H1 (cell line): ENCODE measurements around the gene TOP2A. TPM values are rescaled to one million over a fixed set of nuclear protein-coding genes. Genes with fewer than 3 reads are reported as not detected.

ENCODE experiments used
- CTCF ChIA-PET: fragments of 300-600 bp; sonication (Branson Sonifier 250); formaldehyde crosslinking; loops from one replicate; lab custom pipeline; 2021; ENCODE audit not compliant: partially characterized antibody; lab: Charles Lee
- POLR2A ChIA-PET: fragments of 300-600 bp; sonication (Branson Sonifier 250); formaldehyde crosslinking; loops from one replicate; lab custom pipeline; 2021; ENCODE audit warnings: inconsistent platforms; ENCODE audit not compliant: partially characterized antibody; lab: Charles Lee
- DNase-seq, 2 experiments: peaks; one replicate each; pipeline versions ENCODE4 v3.0.0 to v3.0.0-alpha.2; 2010 to 2022; ENCODE audit warnings: low spot score in 2 of 2, low read depth in 1 of 2, mixed read lengths in 1 of 2
- FAIRE-seq: peaks from 2 replicates; lab custom pipeline; 2011; peaks lifted over from hg19 to GRCh38; lab: Jason Lieb, UNC
- H2AFZ ChIP-seq: 2 replicates; pipeline ENCODE4 v1.8.1; 2012; ENCODE audit warnings: low read length, inconsistent platforms
- H2AK5ac ChIP-seq: 2 replicates; pipeline ENCODE4 v1.6.1; 2013; ENCODE audit warnings: low read depth, low read length
- H2BK120ac ChIP-seq: replicated peaks from 2 replicates; pipeline ENCODE3; 2013; ENCODE audit warnings: low read depth, low read length, inconsistent platforms
- H2BK12ac ChIP-seq: 2 replicates; pipeline ENCODE4 v1.6.1; 2013; ENCODE audit warnings: low read depth, low read length
- H2BK15ac ChIP-seq: 2 replicates; pipeline ENCODE4 v1.6.1; 2013; ENCODE audit warnings: low read length
- H2BK20ac ChIP-seq: 2 replicates; pipeline ENCODE4 v1.6.1; 2013; ENCODE audit warnings: low read length
- H2BK5ac ChIP-seq: 2 replicates; pipeline ENCODE4 v1.6.1; 2013; ENCODE audit warnings: low read depth, low read length
- H3K14ac ChIP-seq: 2 replicates; pipeline ENCODE4 v1.6.1; 2013; ENCODE audit warnings: inconsistent platforms; ENCODE audit not compliant: insufficient read length
- H3K18ac ChIP-seq: 2 replicates; pipeline ENCODE4 v1.6.1; 2013; ENCODE audit warnings: low read length; ENCODE audit errors: extremely low read depth
- H3K23ac ChIP-seq: 2 replicates; pipeline ENCODE4 v1.6.1; 2013; ENCODE audit warnings: inconsistent platforms; ENCODE audit not compliant: insufficient read length
- H3K23me2 ChIP-seq: 2 replicates; pipeline ENCODE4 v1.6.1; 2013; ENCODE audit warnings: low read depth, low read length
- H3K27ac ChIP-seq: 2 replicates; pipeline ENCODE4 v1.6.1; 2011; ENCODE audit warnings: low read depth, low read length, inconsistent platforms
- H3K27me3 ChIP-seq, 4 experiments: replicated peaks in 1 of 4; 1 replicate in 1 of 4; 2 replicates in 3 of 4; pipeline versions ENCODE4 v1.6.1 to v1.8.1; 2011 to 2013; ENCODE audit warnings: low read length in 3 of 4, mild to moderate bottlenecking in 3 of 4, inconsistent platforms in 2 of 4, mixed read lengths in 2 of 4, moderate library complexity in 1 of 4; ENCODE audit not compliant: control insufficient read depth in 3 of 4, insufficient read depth in 3 of 4; ENCODE audit errors: extremely low read depth in 1 of 4
- H3K36me3 ChIP-seq, 4 experiments: 2 replicates each; pipeline versions ENCODE4 v1.6.1 to v1.8.1; 2011 to 2013; ENCODE audit warnings: mild to moderate bottlenecking in 4 of 4, low read length in 3 of 4, moderate library complexity in 2 of 4, control low read depth in 1 of 4, inconsistent platforms in 1 of 4; ENCODE audit not compliant: insufficient read depth in 4 of 4, control insufficient read depth in 2 of 4
- H3K4ac ChIP-seq: replicated peaks from 2 replicates; pipeline ENCODE3; 2013; ENCODE audit warnings: low read length, low read depth, mixed read lengths, inconsistent platforms; ENCODE audit not compliant: insufficient read length
- H3K4me1 ChIP-seq, 4 experiments: replicated peaks in 1 of 4; 1 replicate in 1 of 4; 2 replicates in 3 of 4; pipeline versions ENCODE4 v1.6.1 to v1.8.1; 2011 to 2013; ENCODE audit warnings: low read length in 3 of 4, inconsistent platforms in 2 of 4, mixed read lengths in 1 of 4; ENCODE audit not compliant: insufficient read depth in 4 of 4, control insufficient read depth in 3 of 4
- H3K4me2 ChIP-seq, 2 experiments: 2 replicates each; pipeline versions ENCODE4 v1.6.1 to v1.8.1; 2011 to 2013; ENCODE audit warnings: low read depth in 2 of 2, low read length in 2 of 2, control low read depth in 1 of 2, inconsistent platforms in 1 of 2, mild to moderate bottlenecking in 1 of 2; ENCODE audit not compliant: insufficient read depth in 1 of 2
- H3K4me3 ChIP-seq, 4 experiments: fragments of 200-600, 300-600 bp in 1 of 4; sonication (generic), shearing (Covaris generic), sonication (Bioruptor Twin) in 1 of 4; 2 replicates each; pipeline versions ENCODE4 v1.5.1 to v1.8.1; 2011 to 2016; ENCODE audit warnings: low read length in 4 of 4, low read depth in 3 of 4, control low read depth in 2 of 4, inconsistent platforms in 2 of 4, mild to moderate bottlenecking in 2 of 4, mixed read lengths in 1 of 4, moderate library complexity in 1 of 4; ENCODE audit not compliant: insufficient read depth in 2 of 4; ENCODE audit errors: extremely low read depth in 1 of 4
- H3K56ac ChIP-seq: replicated peaks from 2 replicates; pipeline ENCODE3; 2013; ENCODE audit warnings: low read depth, mild to moderate bottlenecking, mixed read lengths, low read length, inconsistent platforms; ENCODE audit not compliant: insufficient read length
- H3K79me1 ChIP-seq: 2 replicates; pipeline ENCODE4 v1.6.1; 2013; ENCODE audit warnings: low read depth, low read length, control low read depth
- H3K79me2 ChIP-seq, 2 experiments: 2 replicates each; pipeline versions ENCODE4 v1.6.1 to v1.8.1; 2012 to 2013; ENCODE audit warnings: low read length in 2 of 2, mild to moderate bottlenecking in 2 of 2, inconsistent platforms in 1 of 2; ENCODE audit not compliant: insufficient read depth in 2 of 2, control insufficient read depth in 1 of 2
- H3K9ac ChIP-seq, 4 experiments: replicated peaks in 1 of 4; 1 replicate in 1 of 4; 2 replicates in 3 of 4; pipeline versions ENCODE4 v1.6.1 to v1.8.1; 2011 to 2013; ENCODE audit warnings: low read depth in 3 of 4, low read length in 3 of 4, control low read depth in 2 of 4, mild to moderate bottlenecking in 2 of 4, moderate library complexity in 2 of 4, inconsistent platforms in 1 of 4; ENCODE audit errors: extremely low read depth in 1 of 4
- H3K9me3 ChIP-seq, 2 experiments: 2 replicates each; pipeline versions ENCODE4 v1.6.1 to v1.8.1; 2012 to 2013; ENCODE audit warnings: mild to moderate bottlenecking in 2 of 2, moderate library complexity in 2 of 2, control low read depth in 1 of 2, inconsistent platforms in 1 of 2, low read depth in 1 of 2, low read length in 1 of 2, mixed read lengths in 1 of 2; ENCODE audit not compliant: insufficient read depth in 2 of 2
- H4K20me1 ChIP-seq, 2 experiments: replicated peaks in 1 of 2; 2 replicates each; pipeline versions ENCODE3 to v1.8.1; 2011 to 2013; ENCODE audit warnings: inconsistent platforms in 2 of 2, low read length in 2 of 2, mild to moderate bottlenecking in 1 of 2; ENCODE audit not compliant: insufficient read depth in 2 of 2, control insufficient read depth in 1 of 2
- H4K5ac ChIP-seq: 2 replicates; pipeline ENCODE4 v1.6.1; 2013; ENCODE audit warnings: low read length, low read depth, mixed read lengths, inconsistent platforms; ENCODE audit not compliant: insufficient read length
- H4K8ac ChIP-seq: 2 replicates; pipeline ENCODE4 v1.8.0; 2013; ENCODE audit warnings: mild to moderate bottlenecking, moderate library complexity, low read length, inconsistent platforms; ENCODE audit not compliant: insufficient read depth; ENCODE audit errors: extremely low read depth
- H4K91ac ChIP-seq: replicated peaks from 2 replicates; pipeline ENCODE3; 2013; ENCODE audit warnings: low read length, mixed read lengths, inconsistent platforms; ENCODE audit not compliant: insufficient read length
- BCL11A ChIP-seq, 2 experiments: IDR thresholded peaks; one replicate each; pipeline ENCODE4 v1.6.1; 2011; ENCODE audit warnings: low read depth in 2 of 2, low read length in 2 of 2, mild to moderate bottlenecking in 2 of 2
- EZH2 ChIP-seq: fragments of 200-600 bp; sonication (generic); IDR thresholded peaks from 2 replicates; pipeline ENCODE4 v1.7.1; 2012; ENCODE audit warnings: low read depth, mild to moderate bottlenecking, moderate library complexity, low read length, inconsistent platforms; ENCODE audit not compliant: severe bottlenecking
- JUND ChIP-seq: IDR thresholded peaks from 2 replicates; pipeline ENCODE4 v1.6.1; 2011; ENCODE audit warnings: mild to moderate bottlenecking, improper control_type of control experiment, low read length
- KDM1A ChIP-seq: fragments of 200-600, 300-600 bp; sonication (generic); IDR thresholded peaks from 2 replicates; pipeline ENCODE4 v1.7.1; 2016; ENCODE audit warnings: mild to moderate bottlenecking, low read length, borderline replicate concordance
- POU5F1 ChIP-seq: IDR thresholded peaks from 2 replicates; pipeline ENCODE4 v1.6.1; 2011; ENCODE audit warnings: low read depth, mild to moderate bottlenecking, low read length, moderate library complexity
- SAP30 ChIP-seq: fragments of 300-600 bp; sonication (generic); IDR thresholded peaks from 2 replicates; pipeline ENCODE4 v1.7.1; 2012; ENCODE audit warnings: low read length, moderate library complexity, mild to moderate bottlenecking, inconsistent platforms; ENCODE audit not compliant: insufficient read depth, insufficient replicate concordance
- SIX5 ChIP-seq: IDR thresholded peaks from 2 replicates; pipeline ENCODE4 v1.6.1; 2011; ENCODE audit warnings: mild to moderate bottlenecking, low read depth, low read length
- SP1 ChIP-seq: IDR thresholded peaks from 2 replicates; pipeline ENCODE4 v1.6.1; 2011; ENCODE audit warnings: low read depth, low read length
- SP2 ChIP-seq: IDR thresholded peaks from 2 replicates; pipeline ENCODE4 v1.6.1; 2012; ENCODE audit warnings: mild to moderate bottlenecking, low read length, inconsistent platforms
- SP4 ChIP-seq: IDR thresholded peaks from 2 replicates; pipeline ENCODE4 v1.6.1; 2012; ENCODE audit warnings: low read length, inconsistent platforms
- YY1 ChIP-seq: IDR thresholded peaks from 2 replicates; pipeline ENCODE4 v1.6.1; 2011; ENCODE audit warnings: low read depth, mild to moderate bottlenecking, low read length
- WGBS, 2 experiments: shearing (Covaris generic) in 1 of 2; methylation state at CpG; one replicate each; pipeline versions ENCODE4 v1.1.6 to v1.1.7; 2013 to 2015; ENCODE audit warnings: low lambda C conversion rate in 2 of 2, mixed read lengths in 2 of 2, inconsistent platforms in 1 of 2, low coverage in 1 of 2, missing lambda C conversion rate in 1 of 2; ENCODE audit not compliant: insufficient replicate concordance in 2 of 2, insufficient coverage in 1 of 2, insufficient read length in 1 of 2; ENCODE audit errors: extremely low coverage in 1 of 2, missing lambda C conversion rate in 1 of 2; 5-methylcytosine and 5-hydroxymethylcytosine counted together
- polyA plus RNA-seq, 7 experiments: library from polyadenylated mRNA; depleted of rRNA in 3 of 7; stranded (reverse) in 5 of 7; unstranded in 2 of 7; fragments of >200 nt in 5 of 7; fragments of 200-250 nt in 2 of 7; gene quantifications; 1 replicate in 5 of 7; 2 replicates in 1 of 7; 4 replicates in 1 of 7; pipeline versions ENCODE4 v1.2.1 to v1.2.3, GENCODE V29; 2011 to 2013; ENCODE audit warnings: missing spikeins in 2 of 7, mixed read lengths in 2 of 7
- total RNA-seq: library from RNA; stranded (reverse); fragmentation: NEBNext Ultra II Directional; extraction: Animal tissue kit (Norgen Biotek cat#: 25700); gene quantifications from 2 replicates; pipeline ENCODE4 v1.2.1, GENCODE V29; 2021
- TF ChIP-seq, protein P1 (sequence below): IDR thresholded peaks from 2 replicates; pipeline ENCODE4 v1.6.1; 2012; ENCODE audit warnings: inconsistent platforms
- TF ChIP-seq, protein P2 (sequence below): IDR thresholded peaks from 2 replicates; pipeline ENCODE4 v1.6.1; 2012; ENCODE audit warnings: low read length, inconsistent platforms

Gene TOP2A
- total and polyA plus RNA-seq, 2 of the 8 experiments (the other 6 are each of a cell fraction or from before 2014, with no cell fraction given): 83.1 to 291 TPM

DNA sequence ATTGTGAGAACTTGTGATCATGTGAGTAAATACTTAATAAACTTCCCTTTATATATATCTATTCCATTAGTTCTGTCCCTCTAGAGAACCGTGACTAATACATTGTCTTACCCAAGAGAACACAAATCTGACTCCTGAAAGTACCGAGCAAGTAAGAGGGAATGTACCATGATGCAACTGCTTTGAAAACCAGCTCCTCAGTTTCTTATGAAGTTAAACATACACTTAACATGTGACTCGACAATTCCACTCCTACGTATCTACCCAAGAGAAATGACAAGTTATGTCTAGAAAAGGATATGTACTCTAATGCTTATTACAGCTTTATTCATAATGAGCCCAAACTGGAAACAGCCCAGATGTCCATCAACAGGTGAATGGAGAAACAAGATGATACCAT is 44.4 kb downstream of the TOP2A start:
- H3K4me3 ChIP-seq: no peak overlapping the region
- TF ChIP-seq EZH2 (no peak), SIX5 (no peak), YY1 (no peak), BCL11A (IDR thresholded peaks at IDR 0.05; ENCODE audit: low read depth in 2 of 2, low read length in 2 of 2) (no peak), KDM1A (no peak), SP4 (no peak), JUND (no peak), SAP30 (no peak), POU5F1 (no peak), SP1 (no peak), SP2 (no peak)
- TF ChIP-seq, protein P1, sequence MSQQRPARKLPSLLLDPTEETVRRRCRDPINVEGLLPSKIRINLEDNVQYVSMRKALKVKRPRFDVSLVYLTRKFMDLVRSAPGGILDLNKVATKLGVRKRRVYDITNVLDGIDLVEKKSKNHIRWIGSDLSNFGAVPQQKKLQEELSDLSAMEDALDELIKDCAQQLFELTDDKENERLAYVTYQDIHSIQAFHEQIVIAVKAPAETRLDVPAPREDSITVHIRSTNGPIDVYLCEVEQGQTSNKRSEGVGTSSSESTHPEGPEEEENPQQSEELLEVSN: no peak
- TF ChIP-seq, protein P2, sequence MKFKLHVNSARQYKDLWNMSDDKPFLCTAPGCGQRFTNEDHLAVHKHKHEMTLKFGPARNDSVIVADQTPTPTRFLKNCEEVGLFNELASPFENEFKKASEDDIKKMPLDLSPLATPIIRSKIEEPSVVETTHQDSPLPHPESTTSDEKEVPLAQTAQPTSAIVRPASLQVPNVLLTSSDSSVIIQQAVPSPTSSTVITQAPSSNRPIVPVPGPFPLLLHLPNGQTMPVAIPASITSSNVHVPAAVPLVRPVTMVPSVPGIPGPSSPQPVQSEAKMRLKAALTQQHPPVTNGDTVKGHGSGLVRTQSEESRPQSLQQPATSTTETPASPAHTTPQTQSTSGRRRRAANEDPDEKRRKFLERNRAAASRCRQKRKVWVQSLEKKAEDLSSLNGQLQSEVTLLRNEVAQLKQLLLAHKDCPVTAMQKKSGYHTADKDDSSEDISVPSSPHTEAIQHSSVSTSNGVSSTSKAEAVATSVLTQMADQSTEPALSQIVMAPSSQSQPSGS: no peak

More for the DNA sequence above, 44.4 kb downstream of the TOP2A start:
- Histone ChIP-seq H2BK15ac (no peak overlapping the region), H3K14ac (no peak overlapping the region), H4K91ac (no peak overlapping the region), H3K4ac (no peak overlapping the region), H3K18ac (no peak overlapping the region), H2BK120ac (no peak overlapping the region), H2BK12ac (no peak overlapping the region), H3K27ac (no peak overlapping the region), H3K56ac (no peak overlapping the region), H3K27me3 (no peaks in the 10 kb centered on the region), H3K4me2 (no peak overlapping the region), H2AFZ (no peak overlapping the region), H4K5ac (no peak overlapping the region), H3K79me1 (no peaks in the 10 kb centered on the region), H3K36me3 (no peaks in the 10 kb centered on the region), H4K20me1 (no peaks in the 10 kb centered on the region), H3K23me2 (no peaks in the 10 kb centered on the region), H3K23ac (no peak overlapping the region), H3K9ac (no peak overlapping the region), H2BK5ac (no peak overlapping the region), H3K79me2 (no peaks in the 10 kb centered on the region), H3K4me1 (peaks cover 0 to 6% (median 4%) of the 10 kb centered on the region in 4 experiments; a peak in 3 of 7 replicates), H2BK20ac (no peak overlapping the region), H4K8ac (no peak overlapping the region), H2AK5ac (no peak overlapping the region), H3K9me3 (peaks cover 0 to 2% of the 10 kb centered on the region in 2 experiments; a peak in 1 of 4 replicates)
- CTCF ChIA-PET: interaction anchor here (0.5 to 3.7 kb wide), 3 partner anchors 11 to 247 kb away, joined by 4 to 17 read pairs (median 5); no protein-coding TSS in a partner anchor
- FAIRE-seq: no peak
- 97% methylated on average over 4 of the region's 4 CpGs; no CpG with 5 or more reads in 1 of the 2 experiments for WGBS, 2 experiments
- no peak for DNase-seq
- POLR2A ChIA-PET: no interaction called here
